T-helper 9 cell (primary cell): Measurements from ENCODE around the gene NAA35.
"Not testable (repeated sequence)": the region's sequence is repeated elsewhere in the genome, so short reads cannot be mapped to it uniquely, and the experiment has no call there.

Source experiments
- DNase-seq: peaks from one replicate; pipeline ENCODE4 v3.0.0-alpha.2; 2020

Gene NAA35

DNA sequence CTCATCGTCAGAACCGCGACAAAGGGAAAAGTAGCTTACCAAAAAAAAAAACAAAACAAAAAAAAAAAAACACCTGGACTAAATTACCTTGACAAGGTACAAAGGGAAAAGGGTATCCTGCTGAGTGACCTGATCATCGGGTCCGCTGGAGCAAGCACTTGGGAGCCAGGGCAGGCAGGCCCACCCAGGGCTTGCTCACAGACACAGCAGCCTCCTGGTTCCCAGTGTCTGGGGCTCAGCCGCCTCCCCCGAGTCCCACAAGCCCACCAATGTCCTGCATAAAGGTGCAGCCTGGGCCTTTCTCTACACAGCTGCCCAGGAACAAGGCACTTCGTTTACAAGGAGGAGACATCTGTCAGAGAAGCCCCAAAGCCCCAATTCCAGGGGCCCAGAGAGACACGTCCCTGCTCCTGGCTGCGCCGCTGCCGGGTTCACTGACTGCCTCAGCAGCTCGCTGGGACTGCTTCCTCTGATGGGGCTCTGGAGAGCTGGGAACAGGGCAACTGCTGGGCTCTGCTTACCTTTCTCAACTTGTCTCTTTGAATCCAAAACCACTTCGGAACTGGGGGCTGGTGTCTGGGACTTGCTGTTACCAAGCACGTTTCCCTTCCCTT, 95.0 kb downstream of the NAA35 start:
- no peak for DNase-seq

DNA sequence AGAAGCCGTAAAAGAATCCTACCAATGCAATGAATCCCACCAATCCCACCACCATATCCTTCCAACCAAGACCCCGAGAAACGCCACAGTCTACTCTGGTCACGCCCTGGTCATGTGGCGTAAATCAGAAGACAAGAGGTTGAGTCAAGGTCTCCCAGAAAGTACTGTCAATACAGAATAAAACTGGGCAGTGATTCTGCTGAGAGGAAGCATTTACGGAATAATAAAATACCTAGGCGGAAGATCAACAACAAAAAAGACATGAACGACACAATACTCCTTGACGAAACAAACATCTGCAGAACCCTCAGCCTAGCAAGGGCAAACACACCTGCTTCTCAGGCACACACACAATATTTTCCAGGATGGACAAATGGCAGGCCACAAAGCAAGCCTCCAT, 95.6 kb downstream of the NAA35 start:
- DNase-seq: no peak

DNA sequence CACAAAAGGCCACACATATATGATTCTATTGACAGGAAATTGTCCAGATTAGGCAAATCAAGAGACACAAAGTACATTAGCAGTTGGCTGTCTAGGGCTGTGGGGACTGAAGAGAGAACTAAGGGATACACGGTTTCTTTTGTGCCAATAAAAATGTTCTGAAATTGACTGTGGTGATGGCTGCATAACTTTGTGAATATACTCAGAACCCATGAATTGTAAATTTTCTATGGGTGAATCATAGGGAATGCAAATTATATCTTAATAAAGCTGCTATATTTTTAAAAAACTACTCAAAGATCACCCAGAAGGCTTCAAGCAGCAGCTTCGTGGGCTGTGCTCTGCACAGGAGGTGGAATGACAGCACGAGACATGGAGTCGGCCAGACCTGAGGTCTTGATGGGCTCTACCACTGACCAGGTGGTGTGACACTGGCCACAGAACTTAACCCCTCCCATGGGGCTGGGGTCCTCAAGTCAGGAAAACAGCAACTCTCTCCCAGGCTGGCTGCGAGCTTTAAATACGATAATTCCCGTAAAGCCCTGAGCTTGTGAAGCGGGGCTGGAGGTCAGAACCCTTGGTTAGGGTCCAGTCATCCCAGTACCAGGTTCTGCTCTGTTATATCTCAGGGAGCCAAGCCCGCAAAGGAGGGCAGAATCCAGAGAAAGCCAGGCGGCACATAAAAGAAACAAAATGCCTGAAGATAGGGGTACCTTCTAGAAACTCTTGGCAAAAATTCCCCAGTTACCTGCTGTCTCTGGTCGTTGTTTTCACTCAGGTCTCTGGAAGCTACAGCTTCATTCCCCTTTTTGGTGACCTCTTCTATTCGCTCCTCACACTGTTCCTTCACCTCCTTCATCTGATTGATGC, 99.3 kb downstream of the NAA35 start:
- no peak for DNase-seq

- no peak for DNase-seq
Observed at GRCh38 chr9:86040861-86041155, 99.9 kb downstream of the NAA35 start.

GRCh38 chr9:86041311-86041741, 100.4 kb downstream of the NAA35 start:
- no peak for DNase-seq

GRCh38 chr9:86042199-86042978, 101.4 kb downstream of the NAA35 start:
- DNase-seq: no peak

- DNase-seq: no peak
Observed at GRCh38 chr9:86043586-86043985, 102.6 kb downstream of the NAA35 start.

DNA sequence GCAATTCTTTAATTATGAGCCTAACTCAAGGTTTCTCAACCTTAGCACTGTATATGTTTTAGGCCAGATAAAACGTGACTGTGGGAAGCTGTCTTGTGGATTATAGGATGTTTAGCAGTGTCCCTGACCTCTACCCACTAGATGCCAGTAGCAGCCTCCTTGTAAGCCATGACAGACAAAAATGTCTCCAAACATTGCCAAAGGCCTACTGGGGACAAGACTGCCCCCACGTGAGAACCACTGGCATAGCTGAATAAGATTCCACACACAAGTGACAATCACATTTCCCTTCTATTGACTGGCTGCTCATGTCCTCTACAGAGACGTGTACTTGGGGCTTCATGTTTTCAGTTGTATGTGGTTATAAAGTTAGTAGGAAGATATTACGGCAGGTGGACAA, 103.1 kb downstream of the NAA35 start:
- no peak for DNase-seq

DNA sequence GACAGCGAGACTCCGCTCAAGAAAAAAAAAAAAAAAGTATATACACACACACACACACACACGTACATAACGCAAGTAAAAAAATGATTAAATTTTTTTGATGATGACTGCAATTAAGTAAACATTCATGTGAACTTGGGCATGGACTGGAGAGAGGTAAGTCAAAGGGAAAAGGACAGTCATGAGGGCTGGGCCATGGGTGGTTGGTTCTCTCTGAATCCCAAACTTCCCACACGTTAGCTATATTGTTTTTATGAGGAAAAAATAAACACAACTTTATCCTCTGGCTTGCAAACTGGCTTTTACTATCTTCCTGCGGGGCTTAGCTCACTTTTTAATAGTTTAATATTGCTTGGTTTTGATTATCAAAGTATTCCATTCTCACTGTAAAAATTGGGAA, 104.7 kb downstream of the NAA35 start:
- DNase-seq: no peak

DNA sequence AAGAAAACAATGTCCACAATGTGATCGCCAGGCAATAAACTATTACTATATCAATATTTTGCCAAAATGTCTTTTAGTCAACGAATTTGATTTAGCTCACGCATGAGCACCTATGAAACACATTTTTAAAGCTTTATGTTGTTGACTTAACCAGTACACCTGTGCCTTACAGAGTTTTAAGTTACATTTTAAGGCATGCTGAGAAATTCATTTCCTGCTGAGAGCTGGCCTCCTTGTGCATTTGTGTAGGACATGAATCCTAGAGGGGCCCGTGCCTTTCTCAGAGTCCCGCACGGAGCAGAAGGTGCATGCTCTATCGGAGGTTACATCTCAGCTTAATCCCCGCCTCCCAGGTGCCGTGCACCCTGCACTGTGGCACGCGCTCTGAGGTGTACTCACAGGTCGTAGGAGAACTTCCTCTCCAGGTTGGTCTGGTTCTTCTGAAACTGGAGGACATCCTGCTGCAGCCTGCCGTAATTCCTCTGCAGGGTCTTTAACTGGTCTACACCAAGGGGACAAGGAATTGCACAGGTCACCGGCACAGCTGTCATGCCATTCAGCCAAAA, 105.2 kb downstream of the NAA35 start:
- DNase-seq: no peak

- no peak for DNase-seq
Observed at GRCh38 chr9:86046930-86047341, 106.0 kb downstream of the NAA35 start.

DNA sequence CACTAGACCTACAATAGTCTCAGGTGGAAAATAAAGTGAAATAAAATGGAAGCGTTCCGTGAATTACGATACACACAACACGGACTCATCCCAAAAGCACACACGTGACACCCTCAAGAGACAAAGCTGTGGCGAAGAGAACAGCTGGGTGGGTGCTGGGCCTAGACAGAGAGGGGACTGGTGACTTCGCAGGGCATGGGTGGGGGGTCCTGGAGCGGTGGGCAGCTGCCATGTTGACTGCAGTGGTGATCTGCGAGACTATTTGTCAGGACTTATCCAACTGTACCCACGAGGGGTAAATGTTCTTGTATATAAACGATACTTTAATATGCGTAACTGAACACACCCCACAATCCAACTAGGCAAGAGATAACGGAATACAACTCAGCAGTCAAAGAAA, 106.4 kb downstream of the NAA35 start:
- DNase-seq: no peak

DNA sequence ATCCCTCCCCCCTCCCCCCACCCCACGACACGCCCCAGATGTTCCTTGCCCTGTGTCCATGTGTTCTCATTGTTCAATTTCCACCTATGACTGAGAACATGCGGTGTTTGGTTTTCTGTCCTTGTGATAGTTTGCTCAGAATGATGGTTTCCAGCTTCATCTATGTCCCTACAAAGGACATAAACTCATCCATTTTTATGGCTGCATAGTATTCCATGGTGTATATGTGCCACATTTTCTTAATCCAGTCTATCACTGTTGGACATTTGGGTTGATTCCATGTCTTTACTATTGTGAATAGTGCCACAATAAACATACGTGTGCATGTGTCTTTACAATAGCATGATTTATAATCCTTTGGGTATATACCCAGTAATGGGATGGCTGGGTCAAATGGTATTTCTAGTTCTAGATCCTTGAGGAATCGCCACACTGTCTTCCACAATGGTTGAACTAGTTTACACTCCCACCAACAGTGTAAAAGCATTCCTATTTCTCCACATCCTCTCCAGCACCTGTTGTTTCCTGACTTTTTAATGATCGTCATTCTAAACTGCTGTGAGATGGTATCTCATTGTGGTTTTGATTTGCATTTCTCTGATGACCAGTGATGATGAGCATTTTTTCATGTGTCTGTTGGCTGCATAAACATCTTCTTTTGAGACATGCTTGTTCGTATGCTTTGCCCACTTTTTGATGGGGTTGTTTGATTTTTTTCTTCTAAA, 107.2 kb downstream of the NAA35 start:
- DNase-seq: not testable (repeated sequence)

DNA sequence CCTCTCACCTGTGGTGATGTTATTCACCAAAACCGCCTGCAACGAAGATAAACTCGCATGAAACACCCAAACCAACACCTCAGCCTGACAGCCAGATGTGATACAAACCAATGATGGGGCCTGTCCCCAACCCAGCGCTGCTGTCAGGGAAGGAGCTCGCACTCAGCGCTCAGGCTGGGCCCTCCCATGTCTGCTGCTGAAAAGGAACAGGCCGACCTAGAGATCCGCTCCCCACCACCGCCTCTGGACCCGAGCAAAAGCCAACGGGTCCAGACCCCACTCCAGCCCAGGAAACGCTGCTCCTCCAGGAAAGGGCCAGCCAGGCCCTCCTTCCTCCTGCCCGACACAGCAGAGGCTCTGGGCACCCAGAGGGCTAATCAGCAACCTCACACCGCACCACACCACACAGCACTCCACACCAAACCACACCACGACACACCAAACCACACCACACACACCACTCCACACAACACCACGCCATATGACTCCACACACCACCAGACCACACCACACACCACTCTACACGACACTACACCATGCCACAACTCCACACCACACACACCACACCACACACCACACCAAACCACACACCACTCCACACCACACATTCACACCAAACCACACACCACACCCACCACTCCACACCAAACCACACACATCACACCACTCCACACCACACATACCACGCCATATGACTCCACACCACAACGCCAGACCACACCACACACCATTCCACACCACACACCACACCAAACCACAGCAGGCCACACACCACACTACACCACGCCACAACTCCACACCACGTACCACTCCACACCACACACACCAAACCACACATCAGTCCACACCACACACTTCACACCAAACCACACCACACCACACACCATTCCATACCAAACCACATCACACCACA, 111.9 kb downstream of the NAA35 start:
- DNase-seq: no peak

GRCh38 chr9:86054695-86055094, 113.7 kb downstream of the NAA35 start:
- no peak for DNase-seq

DNA sequence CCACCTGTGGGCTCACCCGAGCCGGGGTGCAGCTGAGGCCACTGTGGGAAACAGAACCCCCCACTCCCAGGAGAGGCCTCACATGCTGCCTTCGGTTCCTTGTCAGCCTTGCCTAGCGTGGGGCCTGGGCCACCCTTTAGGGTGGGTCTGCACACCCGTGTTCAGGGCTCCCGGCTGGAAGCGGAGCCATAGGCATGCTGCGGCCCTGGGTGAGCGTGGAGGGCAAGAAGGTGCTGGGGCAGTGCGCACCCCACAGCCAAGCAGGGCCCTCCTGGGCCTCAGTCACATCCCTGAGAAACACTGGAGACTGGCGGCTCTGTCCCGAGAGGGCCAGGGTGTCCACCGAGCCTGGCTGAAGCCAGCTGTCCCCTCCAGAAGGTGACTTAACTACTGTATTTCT, 116.5 kb downstream of the NAA35 start:
- DNase-seq: no peak

- DNase-seq: no peak
Observed at GRCh38 chr9:86061972-86062739, 121.2 kb downstream of the NAA35 start.

GRCh38 chr9:86062845-86063693, 122.1 kb downstream of the NAA35 start:
- no peak for DNase-seq

DNA sequence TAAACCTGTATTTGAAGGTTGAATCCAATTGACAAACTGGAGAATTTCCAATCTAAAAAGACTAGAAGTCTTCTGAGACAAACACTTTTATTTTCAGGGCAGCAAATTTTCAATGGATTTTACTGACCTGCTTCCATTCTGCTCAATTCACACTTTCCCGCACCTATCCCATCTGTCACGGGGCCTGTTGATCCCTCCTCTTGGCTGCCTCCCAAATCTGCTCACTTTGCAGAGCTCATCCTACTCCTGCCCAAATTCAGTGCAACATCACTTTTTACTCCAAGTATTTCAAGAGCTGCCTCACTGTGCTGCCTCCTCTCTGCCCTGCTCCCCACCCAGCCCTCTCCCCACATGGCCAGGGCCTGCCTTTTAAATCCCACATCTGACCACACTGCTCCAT, 123.3 kb downstream of the NAA35 start:
- DNase-seq: no peak
